HG03095 (cell line): ENCODE results near the gene CACNA2D1.
"Not testable (repeated sequence)": the region's sequence is repeated elsewhere in the genome, so short reads cannot be mapped to it uniquely, and the experiment has no call there.

ENCODE experiments used
- ATAC-seq: cut with Tn5 transposase; IDR thresholded peaks from one replicate; pipeline ENCODE4 v1.9.1; 2021; ENCODE audit warnings: moderate library complexity; ENCODE audit not compliant: unreplicated experiment

Gene CACNA2D1

GRCh38 chr7:82393840-82394220 is 49.7 kb downstream of the CACNA2D1 start:
- ATAC-seq: no peak

GRCh38 chr7:82393076-82393839 is 50.3 kb downstream of the CACNA2D1 start:
- no peak for ATAC-seq

GRCh38 chr7:82390936-82391335 is 52.6 kb downstream of the CACNA2D1 start:
- no peak for ATAC-seq

- ATAC-seq: no peak
These were observed 53.7 kb downstream of the CACNA2D1 start for GRCh38 chr7:82389876-82390275.

GRCh38 chr7:82388138-82388537 is 55.4 kb downstream of the CACNA2D1 start:
- ATAC-seq: no peak

- ATAC-seq: not testable (repeated sequence)
These were observed 57.0 kb downstream of the CACNA2D1 start for GRCh38 chr7:82386571-82386970.

- no peak for ATAC-seq
These were observed 58.8 kb downstream of the CACNA2D1 start for GRCh38 chr7:82384779-82385178.

GRCh38 chr7:82384051-82384464 is 59.5 kb downstream of the CACNA2D1 start:
- ATAC-seq: no peak

- ATAC-seq: no peak
These were observed 61.3 kb downstream of the CACNA2D1 start for GRCh38 chr7:82382276-82382675.

- ATAC-seq: no peak
These were observed 66.8 kb downstream of the CACNA2D1 start for GRCh38 chr7:82376739-82377138.

- ATAC-seq: no peak
These were observed 67.9 kb downstream of the CACNA2D1 start for GRCh38 chr7:82375713-82376112.

- ATAC-seq: no peak
These were observed 68.4 kb downstream of the CACNA2D1 start for GRCh38 chr7:82375129-82375528.

GRCh38 chr7:82373926-82374635 is 69.5 kb downstream of the CACNA2D1 start:
- no peak for ATAC-seq

- ATAC-seq: no peak
These were observed 78.9 kb downstream of the CACNA2D1 start for GRCh38 chr7:82364671-82365070.

- ATAC-seq: no peak
These were observed 79.5 kb downstream of the CACNA2D1 start for GRCh38 chr7:82364048-82364447.

- ATAC-seq: no peak
These were observed 81.4 kb downstream of the CACNA2D1 start for GRCh38 chr7:82362129-82362706.

GRCh38 chr7:82360591-82361368 is 82.8 kb downstream of the CACNA2D1 start:
- ATAC-seq: no peak

GRCh38 chr7:82359426-82359825 is 84.2 kb downstream of the CACNA2D1 start:
- no peak for ATAC-seq

- no peak for ATAC-seq
These were observed 84.7 kb downstream of the CACNA2D1 start for GRCh38 chr7:82358923-82359322.

- no peak for ATAC-seq
These were observed 85.5 kb downstream of the CACNA2D1 start for GRCh38 chr7:82358009-82358578.

- ATAC-seq: no peak
These were observed 95.3 kb downstream of the CACNA2D1 start for GRCh38 chr7:82348251-82348650.
